ENCODE data around the gene TSPOAP1.

The TSPOAP1 gene

GRCh38 chr17:58339755-58340404, 11.3 kb upstream of the TSPOAP1 start:
- peak; percentile 43 for DNase-seq

DNA sequence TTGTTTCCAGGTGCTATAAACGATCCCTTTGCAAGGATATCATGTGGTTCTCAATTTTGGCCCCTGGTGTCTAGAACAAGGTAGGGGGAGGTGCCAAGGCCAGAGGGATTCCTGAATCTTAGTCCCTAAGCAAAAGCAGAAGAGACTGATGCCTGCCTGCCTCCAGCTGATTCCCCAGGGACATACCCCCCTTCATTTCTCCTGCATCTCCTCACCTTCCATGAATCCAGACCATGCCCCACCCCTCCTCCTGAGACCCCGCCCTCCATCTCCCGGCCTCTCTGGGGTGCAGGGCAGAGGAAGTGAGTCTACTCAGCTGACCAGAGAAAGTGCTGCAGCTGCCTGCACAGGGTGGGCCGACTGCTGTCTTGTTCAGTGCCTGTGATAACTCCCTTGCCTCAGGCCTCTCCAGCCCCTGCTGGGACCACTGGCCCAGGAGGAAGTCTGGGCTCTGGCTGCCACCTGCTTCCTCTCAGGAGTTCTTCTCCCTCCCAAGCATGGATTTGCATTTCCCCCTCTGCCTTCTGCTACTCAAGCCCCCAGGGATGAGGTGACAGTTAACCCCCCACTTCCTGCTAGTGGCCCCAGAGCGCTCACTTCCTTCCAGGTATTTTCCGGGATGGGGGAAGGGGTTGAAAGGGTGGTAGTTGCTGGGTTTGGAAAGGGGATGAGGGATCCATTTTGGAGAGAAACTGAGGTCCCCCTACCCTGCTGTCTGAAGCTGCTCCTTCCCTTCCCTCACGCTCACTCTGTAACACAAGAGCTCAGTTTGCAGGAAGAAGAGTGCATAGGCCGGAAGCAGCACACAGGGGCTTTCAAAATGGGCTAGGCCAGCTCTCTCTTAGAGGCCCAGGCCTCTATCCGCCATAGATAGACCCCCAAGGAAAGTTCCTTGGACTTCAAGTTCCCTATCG, 10.5 kb upstream of the TSPOAP1 start:
- DNase-seq: peak; percentile 42

- DNase-seq: no peak
Measured at GRCh38 chr17:58338454-58338840, 9.9 kb upstream of the TSPOAP1 start.

DNA sequence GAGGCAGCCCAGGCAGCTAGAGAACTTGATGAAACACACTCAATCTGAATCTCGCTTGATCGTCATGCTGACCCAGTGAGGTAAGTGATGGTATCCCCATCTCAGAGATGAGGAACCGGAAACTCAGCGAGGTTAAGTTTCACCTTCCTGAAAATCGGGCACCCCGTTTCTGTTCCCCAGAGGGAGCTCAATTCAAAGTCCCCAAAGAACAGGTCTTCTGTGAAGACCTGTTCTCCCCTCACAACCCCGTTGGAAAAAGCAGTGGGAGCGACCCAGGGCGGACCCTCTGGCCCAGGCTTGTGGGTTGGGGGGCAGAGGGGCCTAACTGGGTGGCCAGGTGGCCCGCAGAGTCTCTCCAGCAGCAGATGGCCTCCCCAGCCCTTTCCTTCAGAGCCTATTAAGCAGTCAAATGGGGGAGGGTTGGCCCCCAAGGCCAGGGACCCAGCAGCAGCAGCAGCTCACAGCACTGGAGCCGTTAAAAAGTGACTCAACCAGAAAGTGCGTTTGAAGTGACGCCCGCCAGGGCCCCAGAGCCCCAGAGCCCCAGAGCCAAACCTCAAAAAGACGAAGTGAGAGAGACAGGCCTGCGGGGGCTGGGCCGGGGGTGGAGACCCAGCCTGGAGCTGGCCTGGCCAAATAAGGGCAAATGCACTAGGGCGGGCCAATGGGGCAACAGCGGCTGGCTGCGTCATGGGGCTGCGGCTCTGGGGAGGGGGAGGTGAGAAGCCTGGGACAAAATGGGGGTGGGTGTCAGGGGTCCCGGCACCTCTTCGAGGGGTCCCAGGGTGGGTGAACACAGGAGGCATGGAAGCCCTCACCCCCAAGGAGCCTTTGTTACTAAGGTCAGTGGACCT, 9.2 kb upstream of the TSPOAP1 start:
- DNase-seq: peak; percentile 93

DNA sequence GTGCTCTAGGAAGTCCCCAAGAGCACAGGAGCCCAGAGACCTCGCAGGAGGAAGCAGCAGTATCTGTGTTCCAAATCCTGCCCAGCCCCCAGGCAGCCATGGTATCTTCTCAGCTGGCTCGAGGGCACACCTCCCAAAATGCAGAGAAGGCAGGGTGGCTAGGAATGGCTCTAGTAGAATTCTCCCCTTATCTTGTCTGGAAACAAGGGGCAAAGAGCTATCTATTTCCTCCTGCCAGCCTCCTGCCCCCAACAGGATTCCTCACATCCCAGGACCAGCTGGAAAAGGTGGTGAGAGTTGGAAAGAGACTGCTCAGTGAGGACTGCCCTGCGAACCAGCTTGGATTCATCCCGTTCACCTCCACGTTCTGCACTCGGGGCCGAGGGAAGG, 8.6 kb upstream of the TSPOAP1 start:
- peak; percentile 73 for DNase-seq

GRCh38 chr17:58336456-58337209, 8.0 kb upstream of the TSPOAP1 start:
- DNase-seq: peak; percentile 21

GRCh38 chr17:58335779-58336455, 7.3 kb upstream of the TSPOAP1 start:
- peak; percentile 84 for DNase-seq

DNA sequence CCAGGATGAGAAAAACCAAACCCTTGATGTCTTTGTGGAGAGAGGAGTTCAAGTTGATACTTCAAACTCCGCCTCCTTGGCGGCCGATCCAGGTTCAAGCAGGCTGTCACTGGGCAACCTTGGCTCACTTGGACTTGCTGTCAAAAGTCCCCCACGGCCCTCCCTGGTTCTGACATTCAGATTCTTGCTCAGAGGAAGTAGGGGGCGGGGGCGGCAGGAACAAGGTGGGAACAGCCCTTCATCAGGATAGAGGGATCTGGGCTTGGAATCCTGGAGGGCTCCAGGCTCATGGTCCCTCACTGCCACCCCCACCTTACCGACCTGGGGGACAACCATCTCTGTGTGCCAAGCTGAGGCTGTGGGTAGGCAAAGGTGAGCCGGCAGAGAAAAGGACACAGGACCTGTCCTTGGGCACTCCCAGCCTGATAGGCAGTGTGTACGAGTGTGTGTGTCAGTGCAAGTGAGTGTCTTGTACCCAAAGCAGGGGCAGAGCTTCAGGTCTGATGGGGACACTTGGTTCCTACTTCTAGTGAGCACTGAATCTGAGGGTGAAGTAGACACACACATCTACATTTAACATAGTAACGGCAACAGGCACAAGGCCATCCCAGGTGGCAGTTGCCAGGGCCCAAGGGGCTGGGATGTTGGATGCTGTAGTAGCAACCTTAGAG, 6.6 kb upstream of the TSPOAP1 start:
- peak; percentile 45 for DNase-seq

- DNase-seq: no peak
Measured at GRCh38 chr17:58334661-58335060, 6.1 kb upstream of the TSPOAP1 start.

DNA sequence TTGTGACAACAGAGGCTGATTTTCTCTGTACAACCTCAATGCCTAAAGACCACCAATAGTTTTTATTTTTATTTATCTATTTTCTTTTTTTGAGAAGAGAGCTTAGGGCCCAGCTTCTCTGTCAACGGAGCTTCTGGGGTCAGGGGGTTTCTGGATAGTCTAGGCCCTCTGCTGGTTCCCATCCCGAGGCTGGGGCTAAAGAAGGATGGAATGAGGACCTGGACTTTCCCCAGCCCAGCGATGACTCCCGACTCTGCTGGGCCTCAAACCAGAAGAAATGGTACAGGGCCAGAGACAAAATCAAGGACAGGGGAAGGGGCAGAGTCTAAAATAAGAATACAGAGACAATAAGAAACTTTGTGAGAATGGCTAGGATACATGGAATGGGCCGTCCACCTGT, 5.7 kb upstream of the TSPOAP1 start:
- DNase-seq: no peak

DNA sequence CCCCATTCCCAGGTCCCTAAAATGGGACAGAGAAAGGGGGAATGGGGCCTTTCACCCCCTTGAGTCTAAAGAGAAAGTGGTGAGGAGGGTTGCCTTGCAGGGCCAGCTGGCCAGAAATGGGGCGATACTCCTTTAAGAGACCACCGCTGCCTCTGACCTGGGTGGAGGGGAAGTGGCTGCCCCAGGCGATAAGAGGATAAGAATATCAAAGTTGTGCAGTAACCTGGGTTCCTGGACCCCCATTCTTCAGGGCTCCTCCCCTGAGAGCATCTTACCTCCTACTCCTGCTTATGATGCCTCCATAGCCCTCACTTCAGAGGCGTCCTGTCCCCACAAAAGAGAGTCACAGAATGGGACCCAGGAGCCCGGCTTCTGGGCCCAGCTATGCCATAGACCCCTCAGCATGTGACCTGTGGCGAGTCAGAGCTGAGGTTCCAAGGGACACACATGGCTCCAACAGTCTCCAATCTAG, 5.2 kb upstream of the TSPOAP1 start:
- DNase-seq: peak; percentile 44

GRCh38 chr17:58332778-58333735, 4.5 kb upstream of the TSPOAP1 start:
- DNase-seq: peak; percentile 57

GRCh38 chr17:58331815-58332777, 3.5 kb upstream of the TSPOAP1 start:
- peak; percentile 92 for DNase-seq

GRCh38 chr17:58330997-58331814, 2.6 kb upstream of the TSPOAP1 start:
- peak; percentile 80 for DNase-seq

DNA sequence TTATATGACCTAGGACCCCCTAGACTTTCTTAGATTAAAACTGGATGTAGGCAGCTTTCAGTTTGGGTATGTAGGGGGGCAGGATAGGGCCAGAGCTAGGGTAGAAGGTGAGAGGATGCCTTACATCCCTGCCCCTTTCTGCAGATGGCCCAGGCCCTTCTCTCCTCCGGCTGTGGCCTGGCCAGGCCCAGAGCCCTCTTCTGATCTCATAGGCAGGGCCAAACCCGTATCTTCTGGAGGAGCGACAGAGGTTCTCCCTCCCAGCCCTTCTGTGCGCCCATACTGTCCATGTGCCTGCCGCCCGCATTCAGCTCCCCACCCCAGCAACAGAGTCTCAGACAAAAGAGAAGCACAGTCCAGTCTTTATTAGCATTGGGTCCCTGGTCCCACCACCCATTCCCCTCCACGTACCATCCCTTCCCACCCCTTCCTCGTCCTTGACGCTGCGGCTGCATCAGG, 2.0 kb upstream of the TSPOAP1 start:
- peak; percentile 42 for DNase-seq

DNA sequence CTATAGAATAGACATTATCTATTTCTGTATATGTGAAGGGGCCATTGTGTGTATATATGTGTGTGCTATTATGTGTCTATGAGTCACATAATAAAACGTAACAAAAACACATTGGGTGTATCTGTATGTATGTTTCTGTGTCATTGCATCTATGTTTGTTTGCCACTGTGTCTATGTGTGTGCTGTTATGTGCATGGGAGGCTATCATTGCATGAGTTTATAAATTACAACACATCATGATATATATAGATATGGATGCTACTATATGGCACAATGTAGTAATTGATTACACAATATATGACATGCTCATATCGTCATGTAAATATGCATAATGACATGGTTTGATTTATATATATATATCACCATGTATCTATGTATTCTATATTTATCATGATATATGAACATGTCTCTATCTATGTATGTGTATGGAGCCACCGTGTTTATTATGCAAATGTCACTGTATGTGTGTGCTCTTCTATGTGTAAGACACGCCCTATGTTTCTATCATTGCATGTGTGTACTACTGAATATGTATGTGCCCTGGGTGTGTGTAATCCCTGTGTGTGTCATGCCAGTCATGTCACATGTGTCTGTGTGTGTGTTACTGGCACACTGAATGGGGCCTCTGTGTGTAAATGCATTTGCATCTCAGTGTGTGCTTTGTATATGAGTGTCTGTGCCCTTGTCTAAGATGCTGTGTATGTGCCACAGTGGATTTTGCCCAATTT, 1.4 kb upstream of the TSPOAP1 start:
- peak; percentile 69 for DNase-seq
